Activated CD8-positive, alpha-beta T cell treated with anti-CD3 and anti-CD28 coated beads for 36 hours (primary cell): Measurements from ENCODE around the gene KLHDC8B. TPM values are rescaled to one million over a fixed set of nuclear protein-coding genes. Genes with fewer than 3 reads are reported as not detected.

Experiments
- ATAC-seq: fragments of 200-7000 bp; cut with Tn5 transposase; one replicate; pipeline ENCODE4 v1.10.0; 2021; ENCODE audit warnings: mild to moderate bottlenecking, moderate library complexity
- CTCF ChIA-PET: fragments of 350-600 bp; sonication (Branson Sonifier 250); formaldehyde crosslinking; loops from one replicate; lab custom pipeline; 2021; ENCODE audit warnings: antibody characterized with exemption; lab: Charles Lee
- POLR2A ChIA-PET: fragments of 350-600 bp; sonication (Branson Sonifier 250); formaldehyde crosslinking; loops from one replicate; lab custom pipeline; 2021; ENCODE audit warnings: antibody characterized with exemption; lab: Charles Lee
- DNase-seq: peaks from one replicate; pipeline ENCODE4 v3.0.0-alpha.2; 2020
- H3K27ac Mint-ChIP-seq: one replicate; pipeline ENCODE4 v1.8.0; 2021; ENCODE audit warnings: mild to moderate bottlenecking, mixed read lengths
- H3K27me3 Mint-ChIP-seq: one replicate; pipeline ENCODE4 v1.8.0; 2021; ENCODE audit warnings: mixed read lengths
- H3K36me3 Mint-ChIP-seq: one replicate; pipeline ENCODE4 v1.8.0; 2021; ENCODE audit warnings: low read depth, mixed read lengths
- H3K4me1 Mint-ChIP-seq: one replicate; pipeline ENCODE4 v1.8.0; 2021; ENCODE audit warnings: low read depth, mixed read lengths
- H3K4me3 Mint-ChIP-seq: one replicate; pipeline ENCODE4 v1.8.0; 2021; ENCODE audit warnings: mild to moderate bottlenecking, moderate library complexity, mixed read lengths
- H3K9me3 Mint-ChIP-seq: one replicate; pipeline ENCODE4 v1.8.0; 2021; ENCODE audit warnings: mixed read lengths
- CTCF ChIP-seq: fragments of 200-600 bp; IDR thresholded peaks from one replicate; pipeline ENCODE4 v1.8.0; 2022; ENCODE audit warnings: antibody characterized with exemption, mild to moderate bottlenecking
- intact Hi-C: fragments of 100-400 bp; cut with micrococcal nuclease; formaldehyde crosslinking; loops from one replicate; pipeline ENCODE4 v1.10.0; 2022
- total RNA-seq, 2 experiments: library from RNA; stranded (reverse); gene quantifications; one replicate each; pipeline ENCODE4 v1.2.3, GENCODE V29; 2021

Gene KLHDC8B
- total RNA-seq, 2 experiments from 2014 or later = 1.3 to 2.2 TPM

- DNase-seq (no peak), ATAC-seq (no peak)
- ChIA-PET CTCF (no interaction called here), POLR2A (interaction anchor here (0.7 to 1.0 kb wide), 3 partner anchors 52 to 466 kb away, joined by 3 read pairs; partner anchors contain the start of gene USP19)
- no peaks in the 10 kb centered on the region for H3K36me3 Mint-ChIP-seq
- H3K4me3 Mint-ChIP-seq = no peak overlapping the region
- no peak overlapping the region for H3K27ac Mint-ChIP-seq
- H3K4me1 Mint-ChIP-seq = peaks cover 12% of the 10 kb centered on the region
- H3K27me3 Mint-ChIP-seq = no peaks in the 10 kb centered on the region
- intact Hi-C loops = no loop called here
- TF ChIP-seq CTCF = no peak
- no peaks in the 10 kb centered on the region for H3K9me3 Mint-ChIP-seq
Observed at GRCh38 chr3:49173116-49173791, 1.9 kb downstream of the KLHDC8B start.

DNA sequence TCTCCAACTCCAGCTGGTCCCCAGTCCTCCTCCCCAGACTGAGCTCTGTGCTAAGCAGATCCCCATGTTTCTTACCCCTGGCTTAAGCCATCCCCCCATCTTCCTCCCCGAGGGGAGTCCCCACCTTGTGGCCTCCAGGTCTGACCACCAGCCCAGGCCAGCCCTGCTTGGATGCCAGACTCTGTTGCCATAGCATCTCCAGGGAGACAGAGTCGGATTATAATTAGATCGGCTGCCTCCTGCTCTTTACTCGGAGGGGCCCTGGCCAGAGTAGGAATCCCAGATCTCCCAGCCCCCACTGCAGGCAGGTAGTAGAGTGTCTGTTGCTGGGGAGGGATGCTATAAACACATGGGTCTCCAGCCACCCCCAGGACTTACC lies 2.4 kb downstream of the KLHDC8B start:
- no peak for ATAC-seq
- TF ChIP-seq CTCF = no peak
- intact Hi-C loops = no loop called here
- CTCF ChIA-PET = no interaction called here
- peaks cover under 1% of the 10 kb centered on the region for H3K27me3 Mint-ChIP-seq
- H3K4me3 Mint-ChIP-seq = no peak overlapping the region
- no peak overlapping the region for H3K27ac Mint-ChIP-seq
- POLR2A ChIA-PET = interaction anchor here (0.7 to 1.0 kb wide), 2 partner anchors 53 to 159 kb away, joined by 3 read pairs; partner anchors contain the start of gene USP19
- no peak for DNase-seq
- H3K9me3 Mint-ChIP-seq = no peaks in the 10 kb centered on the region
- H3K36me3 Mint-ChIP-seq = no peaks in the 10 kb centered on the region
- peaks cover 12% of the 10 kb centered on the region for H3K4me1 Mint-ChIP-seq

- Mint-ChIP-seq H3K4me3 (no peak overlapping the region), H3K36me3 (no peaks in the 10 kb centered on the region), H3K4me1 (peaks cover 12% of the 10 kb centered on the region), H3K27me3 (peaks cover 5% of the 10 kb centered on the region), H3K9me3 (no peaks in the 10 kb centered on the region), H3K27ac (no peak overlapping the region)
- peak; percentile 18 for DNase-seq
- TF ChIP-seq CTCF = no peak
- intact Hi-C loops = no loop called here
- POLR2A ChIA-PET = no interaction called here
- ATAC-seq = no peak
- CTCF ChIA-PET = interaction anchor here (1.1 kb wide), 1 partner anchor 275 kb away, joined by 3 read pairs; no protein-coding TSS in a partner anchor
Observed at GRCh38 chr3:49174397-49174985, 3.1 kb downstream of the KLHDC8B start.

GRCh38 chr3:49175530-49175929 lies 4.1 kb downstream of the KLHDC8B start:
- peaks cover 7% of the 10 kb centered on the region for H3K27me3 Mint-ChIP-seq

More at GRCh38 chr3:49175530-49175929, 4.1 kb downstream of the KLHDC8B start:
- no peaks in the 10 kb centered on the region for H3K36me3 Mint-ChIP-seq
- no peak for ATAC-seq
- CTCF ChIA-PET = interaction anchor here (1.1 kb wide), 1 partner anchor 274 kb away, joined by 3 read pairs; no protein-coding TSS in a partner anchor
- TF ChIP-seq CTCF = no peak
- H3K4me3 Mint-ChIP-seq = no peak overlapping the region
- peaks cover 10% of the 10 kb centered on the region for H3K4me1 Mint-ChIP-seq
- no peak overlapping the region for H3K27ac Mint-ChIP-seq
- no peaks in the 10 kb centered on the region for H3K9me3 Mint-ChIP-seq
- DNase-seq = no peak
- intact Hi-C loops = no loop called here
- POLR2A ChIA-PET = no interaction called here
